Activated CD4-positive, alpha-beta memory T cell treated with anti-CD3 and anti-CD28 coated beads, Interleukin-2, amount 10 ng/mL, durations not matched to agents 7 days and 5 days (primary cell): ENCODE data around the gene SLX1A. TPM values are rescaled to one million over a fixed set of nuclear protein-coding genes. Genes with fewer than 3 reads are reported as not detected.
"Not testable (repeated sequence)": the region's sequence is repeated elsewhere in the genome, so short reads cannot be mapped to it uniquely, and the experiment has no call there.

ENCODE experiments used
- CTCF ChIA-PET: fragments of 350-600 bp; sonication (Branson Sonifier 250); formaldehyde crosslinking; loops from one replicate; lab custom pipeline; 2021; ENCODE audit warnings: antibody characterized with exemption, inconsistent platforms; lab: Charles Lee
- POLR2A ChIA-PET: fragments of 350-600 bp; sonication (Branson Sonifier 250); formaldehyde crosslinking; loops from one replicate; lab custom pipeline; 2021; ENCODE audit warnings: antibody characterized with exemption; lab: Charles Lee
- DNase-seq: peaks from one replicate; pipeline ENCODE4 v3.0.0-alpha.2; 2020
- H3K27ac Mint-ChIP-seq: one replicate; pipeline ENCODE4 v1.8.0; 2021; ENCODE audit warnings: mild to moderate bottlenecking, mixed read lengths
- H3K27me3 Mint-ChIP-seq: one replicate; pipeline ENCODE4 v1.8.0; 2021; ENCODE audit warnings: mixed read lengths
- H3K36me3 Mint-ChIP-seq: one replicate; pipeline ENCODE4 v1.8.0; 2021; ENCODE audit warnings: low read depth, mixed read lengths
- H3K4me1 Mint-ChIP-seq: one replicate; pipeline ENCODE4 v1.8.0; 2021; ENCODE audit warnings: mixed read lengths
- H3K4me3 Mint-ChIP-seq: one replicate; pipeline ENCODE4 v1.8.0; 2021; ENCODE audit warnings: mild to moderate bottlenecking, mixed read lengths
- H3K9me3 Mint-ChIP-seq: one replicate; pipeline ENCODE4 v1.8.0; 2021; ENCODE audit warnings: mixed read lengths
- total RNA-seq, 2 experiments: library from RNA; stranded (reverse); gene quantifications; one replicate each; pipeline ENCODE4 v1.2.3, GENCODE V29; 2021

SLX1A gene
- total RNA-seq, result 100 to 1,000 TPM; 102 to 149 TPM

- H3K27ac Mint-ChIP-seq, H3K4me1 Mint-ChIP-seq, POLR2A ChIA-PET, H3K36me3 Mint-ChIP-seq, H3K4me3 Mint-ChIP-seq, H3K9me3 Mint-ChIP-seq, CTCF ChIA-PET, H3K27me3 Mint-ChIP-seq, DNase-seq: not testable (repeated sequence)
Measured at GRCh38 chr16:30193615-30194014, at the start of gene SLX1A, which contains the start of gene BOLA2B. Gene SLX1A (plus strand): TSS chr16:30193875. CDS start chr16:30194085, 210 bp downstream. Gene BOLA2B (minus strand): TSS chr16:30193666. CDS start chr16:30193595, 71 bp downstream.

GRCh38 chr16:30144017-30144416, 49.7 kb upstream of the SLX1A start:
- no peak for DNase-seq
- Mint-ChIP-seq H3K4me1 (peaks cover 18% of the 10 kb centered on the region), H3K27ac (no peak overlapping the region), H3K27me3 (no peaks in the 10 kb centered on the region), H3K9me3 (peaks cover 8% of the 10 kb centered on the region), H3K36me3 (peaks cover 4% of the 10 kb centered on the region), H3K4me3 (no peak overlapping the region)
- CTCF ChIA-PET, result no interaction called here
- POLR2A ChIA-PET, result no interaction called here

GRCh38 chr16:30144917-30145316, 48.8 kb upstream of the SLX1A start:
- peaks cover 11% of the 10 kb centered on the region for H3K4me1 Mint-ChIP-seq
- POLR2A ChIA-PET, result no interaction called here
- CTCF ChIA-PET, result no interaction called here

GRCh38 chr16:30145657-30146056, 48.0 kb upstream of the SLX1A start:
- no peak overlapping the region for H3K4me3 Mint-ChIP-seq
- CTCF ChIA-PET, result no interaction called here
- POLR2A ChIA-PET, result interaction anchor here (0.7 to 1.2 kb wide), 2 partner anchors 22 to 40 kb away, joined by 3 read pairs; no protein-coding TSS in a partner anchor
- no peak for DNase-seq
- peaks cover 14% of the 10 kb centered on the region for H3K9me3 Mint-ChIP-seq
- no peaks in the 10 kb centered on the region for H3K27me3 Mint-ChIP-seq
- H3K36me3 Mint-ChIP-seq, result peaks cover 13% of the 10 kb centered on the region
- H3K4me1 Mint-ChIP-seq, result peaks cover 10% of the 10 kb centered on the region
- no peak overlapping the region for H3K27ac Mint-ChIP-seq

More at GRCh38 chr16:30144917-30145316, 48.8 kb upstream of the SLX1A start:
- Mint-ChIP-seq H3K27me3 (no peaks in the 10 kb centered on the region), H3K4me3 (no peak overlapping the region), H3K27ac (no peak overlapping the region), H3K36me3 (peaks cover 11% of the 10 kb centered on the region), H3K9me3 (peaks cover 14% of the 10 kb centered on the region)
- no peak for DNase-seq

GRCh38 chr16:30147843-30148510, 45.7 kb upstream of the SLX1A start:
- peaks cover 5% of the 10 kb centered on the region for H3K4me1 Mint-ChIP-seq
- ChIA-PET CTCF (interaction anchor here (0.8 kb wide), 1 partner anchor 38 kb away, joined by 5 read pairs; no protein-coding TSS in a partner anchor), POLR2A (interaction anchor here (1.0 kb wide), 1 partner anchor 35 kb away, joined by 3 read pairs; the partner anchor contains the start of gene CORO1A)
- no peak for DNase-seq
- H3K36me3 Mint-ChIP-seq, result peaks cover 13% of the 10 kb centered on the region
- no peak overlapping the region for H3K4me3 Mint-ChIP-seq
- H3K9me3 Mint-ChIP-seq, result peaks cover 20% of the 10 kb centered on the region
- H3K27me3 Mint-ChIP-seq, result peaks cover 2% of the 10 kb centered on the region
- H3K27ac Mint-ChIP-seq, result no peak overlapping the region

- POLR2A ChIA-PET, result no interaction called here
Measured at GRCh38 chr16:30149250-30149930, 44.3 kb upstream of the SLX1A start.

GRCh38 chr16:30151091-30151490, 42.6 kb upstream of the SLX1A start:
- Mint-ChIP-seq H3K27me3 (peaks cover 2% of the 10 kb centered on the region), H3K9me3 (peaks cover 19% of the 10 kb centered on the region), H3K36me3 (peaks cover 13% of the 10 kb centered on the region), H3K4me1 (no peaks in the 10 kb centered on the region), H3K4me3 (no peak overlapping the region), H3K27ac (no peak overlapping the region)
- ChIA-PET CTCF (no interaction called here), POLR2A (interaction anchor here (1.0 kb wide), 1 partner anchor 32 kb away, joined by 3 read pairs; the partner anchor contains the start of gene CORO1A)
- DNase-seq, result no peak

More at GRCh38 chr16:30149250-30149930, 44.3 kb upstream of the SLX1A start:
- Mint-ChIP-seq H3K36me3 (peaks cover 13% of the 10 kb centered on the region), H3K4me1 (no peaks in the 10 kb centered on the region), H3K27me3 (peaks cover 2% of the 10 kb centered on the region), H3K4me3 (no peak overlapping the region), H3K27ac (no peak overlapping the region), H3K9me3 (peaks cover 20% of the 10 kb centered on the region)
- DNase-seq, result no peak
- CTCF ChIA-PET, result no interaction called here

- CTCF ChIA-PET, result interaction anchor here (0.6 to 0.8 kb wide), 2 partner anchors 16 to 59 kb away, joined by 3 read pairs; no protein-coding TSS in a partner anchor
- Mint-ChIP-seq H3K27me3 (peaks cover 2% of the 10 kb centered on the region), H3K27ac (no peak overlapping the region), H3K4me1 (no peaks in the 10 kb centered on the region), H3K9me3 (peaks cover 19% of the 10 kb centered on the region), H3K4me3 (no peak overlapping the region), H3K36me3 (peaks cover 13% of the 10 kb centered on the region)
- no peak for DNase-seq
- POLR2A ChIA-PET, result interaction anchor here (1.2 kb wide), 1 partner anchor 12 kb away, joined by 3 read pairs; no protein-coding TSS in a partner anchor
Measured at GRCh38 chr16:30152517-30152916, 41.2 kb upstream of the SLX1A start.

GRCh38 chr16:30155188-30155587, 38.5 kb upstream of the SLX1A start:
- Mint-ChIP-seq H3K27ac (no peak overlapping the region), H3K4me3 (no peak overlapping the region), H3K27me3 (peaks cover 2% of the 10 kb centered on the region), H3K9me3 (peaks cover 6% of the 10 kb centered on the region), H3K36me3 (no peaks in the 10 kb centered on the region), H3K4me1 (peaks cover 1% of the 10 kb centered on the region)
- POLR2A ChIA-PET, result interaction anchor here (0.7 kb wide), 1 partner anchor 28 kb away, joined by 3 read pairs; the partner anchor contains the start of gene CORO1A
- DNase-seq, result no peak
- CTCF ChIA-PET, result interaction anchor here (0.7 kb wide), 1 partner anchor 212 kb away, joined by 3 read pairs; no protein-coding TSS in a partner anchor

GRCh38 chr16:30157214-30157613, 36.5 kb upstream of the SLX1A start:
- Mint-ChIP-seq H3K4me1 (peaks cover 2% of the 10 kb centered on the region), H3K27ac (no peak overlapping the region), H3K9me3 (no peaks in the 10 kb centered on the region), H3K4me3 (no peak overlapping the region), H3K27me3 (no peaks in the 10 kb centered on the region), H3K36me3 (no peaks in the 10 kb centered on the region)
- ChIA-PET CTCF (interaction anchor here (0.8 to 1.1 kb wide), 2 partner anchors 21 to 45 kb away, joined by 3 to 4 read pairs; no protein-coding TSS in a partner anchor), POLR2A (no interaction called here)
- no peak for DNase-seq

- Mint-ChIP-seq H3K27ac (no peak overlapping the region), H3K36me3 (no peaks in the 10 kb centered on the region), H3K9me3 (no peaks in the 10 kb centered on the region), H3K4me1 (peaks cover 40% of the 10 kb centered on the region), H3K4me3 (no peak overlapping the region), H3K27me3 (no peaks in the 10 kb centered on the region)
- no peak for DNase-seq
- CTCF ChIA-PET, result interaction anchor here (0.7 to 0.8 kb wide), 2 partner anchors 9 to 20 kb away, joined by 3 to 5 read pairs; no protein-coding TSS in a partner anchor
- POLR2A ChIA-PET, result interaction anchor here (0.8 kb wide), 1 partner anchor 22 kb away, joined by 3 read pairs; no protein-coding TSS in a partner anchor
Measured at GRCh38 chr16:30163538-30163937, 30.1 kb upstream of the SLX1A start.

- H3K36me3 Mint-ChIP-seq, result no peaks in the 10 kb centered on the region
- ChIA-PET POLR2A (no interaction called here), CTCF (interaction anchor here (0.7 kb wide), 1 partner anchor 74 kb away, joined by 4 read pairs; no protein-coding TSS in a partner anchor)
- peak overlapping the region; percentile 6 for H3K4me3 Mint-ChIP-seq
- peaks cover 39% of the 10 kb centered on the region for H3K4me1 Mint-ChIP-seq
- H3K9me3 Mint-ChIP-seq, result no peaks in the 10 kb centered on the region
- peak; percentile 18 for DNase-seq
- peak overlapping the region; percentile 73 for H3K27ac Mint-ChIP-seq
- H3K27me3 Mint-ChIP-seq, result no peaks in the 10 kb centered on the region
Measured at GRCh38 chr16:30166202-30166902, 27.3 kb upstream of the SLX1A start.
